CD4-positive, alpha-beta T cell treated with Interleukin-2 at 100 ng/mL for 4 hours (primary cell): ENCODE data around the gene RAD23B.

Experiments
- DNase-seq: peaks from one replicate; pipeline ENCODE4 v3.0.0-alpha.2; 2020; ENCODE audit warnings: low spot score

RAD23B gene

GRCh38 chr9:107268560-107268959 lies 14.5 kb upstream of the RAD23B start:
- no peak for DNase-seq

DNA sequence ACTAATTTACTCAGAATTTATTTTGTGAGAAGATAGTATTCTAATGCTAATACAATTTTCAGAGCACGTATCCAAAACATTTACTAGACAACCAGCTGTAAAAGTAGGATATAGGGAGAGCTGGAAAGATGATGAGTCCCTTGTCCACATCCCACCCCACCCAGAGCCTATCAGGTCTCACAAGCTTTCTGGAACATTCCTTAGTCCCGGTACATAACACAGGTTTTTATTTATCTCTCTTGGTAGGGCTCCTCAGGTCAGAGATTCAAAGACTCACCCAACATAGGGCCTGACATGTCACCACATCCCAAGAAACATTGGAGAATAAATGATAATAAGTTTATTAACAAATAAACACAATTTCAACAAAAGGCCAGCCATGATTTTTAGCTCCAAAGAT lies 13.8 kb upstream of the RAD23B start:
- DNase-seq, result no peak

- DNase-seq, result no peak
These were observed 13.4 kb upstream of the RAD23B start for GRCh38 chr9:107269681-107270080.

- DNase-seq, result no peak
These were observed 13.0 kb upstream of the RAD23B start for GRCh38 chr9:107270082-107270481.

DNA sequence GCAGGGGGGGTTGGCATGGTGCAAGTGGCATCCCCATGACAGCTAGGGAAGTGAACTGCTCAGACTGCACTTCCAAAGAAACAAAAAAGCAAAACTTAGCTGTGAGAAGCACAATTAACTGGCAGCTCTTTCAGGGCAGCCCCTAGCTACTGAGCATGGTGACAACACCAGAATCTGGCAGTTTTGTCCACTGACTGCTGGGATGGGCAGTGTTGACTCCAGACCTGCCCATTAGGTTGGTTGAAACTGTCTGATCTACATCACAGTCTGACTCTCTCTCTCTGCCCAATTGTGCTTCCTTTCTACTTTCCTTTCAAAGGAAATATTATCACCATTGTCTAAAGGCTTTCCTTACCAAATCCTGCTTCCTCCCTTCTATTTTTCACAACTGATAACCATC lies 12.5 kb upstream of the RAD23B start:
- no peak for DNase-seq

DNA sequence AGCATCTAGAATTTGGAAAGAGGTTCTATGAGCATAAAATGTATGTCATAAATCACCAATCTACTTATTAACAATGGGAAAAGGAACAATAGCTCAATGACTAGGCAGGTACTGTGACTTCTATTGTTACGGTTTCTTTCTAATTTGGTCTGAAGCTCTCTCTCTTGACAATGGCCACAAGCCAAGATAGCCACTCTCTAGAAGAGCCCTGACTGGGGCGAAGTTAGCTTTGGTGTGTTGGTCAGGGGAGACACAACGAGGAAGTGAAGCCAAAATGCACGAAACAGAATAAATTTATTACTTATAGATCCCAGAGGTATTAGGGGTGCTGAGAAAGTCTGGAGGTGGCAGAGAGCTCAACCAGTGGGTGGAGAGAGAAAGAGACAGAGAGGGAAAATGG lies 9.4 kb upstream of the RAD23B start:
- DNase-seq, result no peak

DNA sequence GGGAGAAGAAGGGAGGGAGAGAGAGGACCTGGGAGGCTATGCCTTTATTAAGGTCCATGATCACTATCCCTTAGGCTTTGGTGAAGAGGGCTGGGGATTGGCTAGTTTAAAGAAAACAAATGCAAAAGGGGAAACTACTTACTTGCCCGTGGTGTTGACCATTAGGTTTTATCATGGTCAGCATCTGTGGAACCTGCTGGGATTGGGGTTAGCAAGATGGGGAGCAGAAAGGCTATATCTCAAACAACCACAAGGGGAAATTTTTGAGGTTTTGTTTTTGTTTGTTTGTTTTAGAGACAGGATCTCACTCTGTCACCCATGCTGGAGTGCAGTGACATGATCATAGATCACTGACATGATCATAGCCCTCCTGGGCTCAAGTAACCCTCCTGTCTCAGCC lies 9.0 kb upstream of the RAD23B start:
- DNase-seq, result no peak

DNA sequence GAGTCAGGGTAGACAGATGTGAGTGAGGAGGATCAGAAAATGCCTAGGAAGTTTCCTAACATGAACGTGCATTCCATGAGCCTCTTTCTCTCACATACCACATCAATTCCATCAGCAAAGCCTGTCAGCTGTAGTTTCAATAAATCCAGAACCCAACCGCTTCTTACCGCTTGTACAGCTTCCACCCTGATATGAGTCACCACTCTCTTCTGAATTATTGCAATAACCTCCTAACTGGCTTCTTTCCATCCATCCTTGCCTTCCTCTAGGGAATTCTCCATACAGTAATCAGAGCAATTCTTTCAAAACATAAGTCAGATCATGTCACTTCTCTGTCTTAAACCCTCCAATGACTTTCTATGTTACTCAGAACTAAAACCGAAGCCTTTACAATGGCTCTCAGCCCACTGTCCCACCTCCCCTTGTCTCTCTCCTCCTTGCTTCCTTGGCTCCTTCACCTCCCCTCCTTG lies 8.1 kb upstream of the RAD23B start:
- DNase-seq, result no peak

- no peak for DNase-seq
These were observed 7.5 kb upstream of the RAD23B start for GRCh38 chr9:107275530-107275929.

- DNase-seq, result no peak
These were observed 5.9 kb upstream of the RAD23B start for GRCh38 chr9:107276966-107277710.

GRCh38 chr9:107277801-107278200 lies 5.3 kb upstream of the RAD23B start:
- DNase-seq, result no peak

- no peak for DNase-seq
These were observed 4.0 kb upstream of the RAD23B start for GRCh38 chr9:107279086-107279485.

- no peak for DNase-seq
These were observed 2.5 kb upstream of the RAD23B start for GRCh38 chr9:107280543-107280942.

DNA sequence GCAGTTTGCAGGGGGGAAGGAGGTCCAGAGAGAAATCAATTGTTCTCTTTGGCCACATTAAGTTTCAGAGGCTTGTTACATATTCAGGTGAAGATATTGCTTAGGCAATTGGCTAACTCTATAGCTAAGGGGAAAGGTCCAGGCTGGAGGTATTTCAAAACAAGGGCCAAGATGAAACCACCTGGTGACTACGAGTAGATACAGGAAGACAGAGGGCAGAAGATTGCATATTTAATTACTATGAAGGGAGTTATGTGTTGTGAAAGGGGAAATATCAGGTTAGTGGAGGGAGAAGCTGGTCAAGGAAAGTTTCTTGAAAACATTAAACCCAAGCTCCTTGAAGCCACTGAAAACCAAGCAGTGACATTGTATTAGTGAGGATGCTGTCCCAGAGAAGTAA lies 1.9 kb upstream of the RAD23B start:
- DNase-seq, result no peak

DNA sequence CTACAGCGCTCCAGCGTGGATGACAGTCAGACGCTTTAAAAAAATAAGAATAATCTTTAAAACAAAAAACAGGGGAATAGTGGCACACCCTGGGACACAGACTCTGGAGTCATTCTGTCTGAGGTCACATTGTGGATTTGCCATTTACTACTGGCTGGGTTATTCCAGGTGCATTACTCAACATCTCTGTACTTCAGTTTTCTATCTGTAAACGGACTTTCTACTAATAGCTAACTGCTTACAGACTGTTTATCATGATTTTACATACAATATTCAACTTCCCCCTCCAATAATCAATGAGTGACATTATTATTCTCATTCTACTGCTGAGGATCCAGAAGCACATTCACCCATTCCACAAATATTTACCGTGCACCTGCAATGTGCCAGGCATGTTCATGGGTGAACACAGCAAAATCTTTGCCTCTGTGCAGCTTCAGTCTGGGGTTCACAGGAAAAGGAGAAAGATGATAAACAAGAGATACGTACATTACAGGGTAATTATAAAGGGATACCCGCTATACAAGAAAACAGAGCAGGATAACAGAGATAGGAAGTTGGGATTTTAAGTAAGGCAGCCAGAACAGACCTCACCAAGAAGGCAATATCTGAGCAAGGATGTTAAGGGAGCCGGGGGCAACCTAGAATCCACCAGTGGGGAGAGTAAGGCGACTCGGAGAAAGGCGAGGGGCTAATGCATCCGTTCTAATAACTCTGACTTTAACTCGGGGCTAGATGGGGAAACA lies 984 bp upstream of the RAD23B start:
- peak; percentile 14 for DNase-seq

DNA sequence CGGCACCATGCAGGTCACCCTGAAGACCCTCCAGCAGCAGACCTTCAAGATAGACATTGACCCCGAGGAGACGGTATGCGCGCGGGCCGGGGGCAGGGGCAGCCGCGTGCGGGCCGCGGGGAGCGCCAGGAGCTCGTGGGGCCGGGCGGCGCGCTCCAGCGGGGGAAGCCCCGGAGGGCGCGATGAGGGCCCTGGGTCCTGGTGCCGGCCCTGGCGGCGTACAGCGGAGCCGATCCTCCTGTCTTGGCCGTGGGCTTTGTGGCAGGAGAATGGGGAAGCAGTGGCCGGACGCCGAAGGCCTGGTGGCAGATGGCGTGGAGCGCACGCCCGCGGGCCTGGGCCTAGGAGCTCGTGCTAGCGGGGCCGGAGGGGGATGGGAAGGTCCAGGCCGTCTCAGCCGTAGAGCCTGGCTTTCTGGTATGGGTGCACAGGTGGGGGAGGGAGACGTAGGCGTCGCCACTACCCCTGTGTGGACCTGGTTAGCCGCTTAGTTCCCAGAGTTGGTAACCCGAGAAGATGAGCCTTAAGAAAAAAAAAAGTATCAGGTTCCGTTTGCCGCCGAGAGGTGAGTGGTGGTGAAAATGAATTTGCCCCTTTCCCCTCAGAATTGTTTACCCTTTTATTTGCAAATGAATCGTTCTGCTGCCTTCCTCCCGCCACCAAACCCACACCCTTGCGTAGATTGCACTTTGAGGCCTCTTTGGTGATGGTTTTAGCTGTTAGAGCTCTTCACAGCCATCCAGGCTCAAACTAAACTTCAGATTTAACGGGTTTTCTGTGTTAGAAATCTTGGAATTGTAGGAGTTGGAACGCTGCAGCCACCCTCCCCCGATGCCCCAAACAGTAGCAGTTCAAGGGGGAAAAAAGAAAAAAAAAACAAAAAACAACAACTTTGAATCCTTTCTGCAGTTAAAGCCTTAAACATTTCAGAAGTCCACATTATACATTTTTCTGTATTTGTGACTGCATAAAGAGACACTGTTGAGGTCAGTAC lies 841 bp downstream of the RAD23B start:
- peak; percentile 44 for DNase-seq

- DNase-seq, result no peak
These were observed 1.6 kb downstream of the RAD23B start for GRCh38 chr9:107284636-107285035.

GRCh38 chr9:107285286-107285685 lies 2.2 kb downstream of the RAD23B start:
- DNase-seq, result no peak

DNA sequence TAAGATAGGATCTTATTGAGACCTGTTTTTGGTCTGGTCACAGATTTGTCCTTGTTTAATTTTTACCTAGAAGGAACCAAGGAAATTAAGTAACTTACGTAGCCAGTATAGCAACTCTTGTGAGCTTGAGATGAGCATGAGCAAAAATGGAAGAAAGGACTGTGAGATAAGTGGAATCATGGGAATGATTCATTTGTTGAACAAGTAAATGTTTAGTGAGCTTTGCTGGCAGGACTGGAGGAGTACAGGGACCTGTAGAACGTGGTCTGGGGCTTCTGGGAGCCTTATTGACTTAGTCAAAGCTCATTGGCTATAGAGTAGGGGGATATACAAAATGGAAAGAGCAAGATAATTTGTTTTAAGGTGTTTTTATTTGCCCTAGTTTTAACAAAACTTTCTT lies 3.0 kb downstream of the RAD23B start:
- no peak for DNase-seq

DNA sequence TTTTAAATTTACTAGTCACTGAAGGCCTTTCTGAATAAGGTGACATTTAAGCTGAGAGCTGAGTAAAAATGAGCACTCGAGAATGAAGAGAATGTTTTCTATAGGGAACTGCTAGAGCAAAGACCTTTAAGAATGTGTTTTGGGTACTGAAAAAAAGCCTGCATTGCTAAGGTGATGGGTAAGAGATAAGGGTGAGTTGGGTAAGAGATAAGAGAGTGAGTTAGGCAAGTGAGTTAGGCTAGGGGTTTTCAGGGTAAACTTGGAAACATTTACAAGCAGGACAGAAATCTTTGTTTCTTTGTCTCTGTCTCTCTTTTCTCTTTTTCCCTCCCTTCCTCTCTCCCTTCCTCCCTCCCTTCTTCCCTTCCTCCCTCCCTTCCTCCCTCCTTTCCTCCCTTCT lies 5.6 kb downstream of the RAD23B start:
- no peak for DNase-seq

DNA sequence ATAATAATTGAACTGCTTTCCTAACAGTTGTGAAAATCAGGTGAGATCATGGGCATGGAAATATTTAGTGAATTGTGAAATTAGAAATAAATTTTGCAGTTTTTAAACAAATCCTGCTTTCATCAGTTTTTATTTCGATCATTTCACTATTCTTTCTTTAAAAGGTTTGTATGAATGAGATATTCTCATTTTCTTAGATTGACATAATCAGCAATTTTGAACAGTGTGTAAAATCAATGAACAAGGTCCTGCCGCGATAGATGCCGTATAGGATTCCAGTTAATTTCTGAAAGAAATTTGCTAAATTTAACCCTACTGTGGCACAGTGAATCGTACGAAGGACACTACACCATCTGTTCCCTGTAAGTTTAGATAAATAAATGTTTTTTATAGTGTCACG lies 7.5 kb downstream of the RAD23B start:
- DNase-seq, result no peak

- DNase-seq, result no peak
These were observed 9.9 kb downstream of the RAD23B start for GRCh38 chr9:107292821-107293542.
